ENCODE measurements around the gene RBM6.
A peak's percentile ranks its signal among the peaks of the same experiment; 100 is the strongest.

Gene RBM6

GRCh38 chr3:50100956-50101845 is 161.3 kb downstream of the RBM6 start:
- no peak for DNase-seq

GRCh38 chr3:50102558-50102957 is 162.6 kb downstream of the RBM6 start:
- no peak for DNase-seq

- DNase-seq, result no peak
Observed at GRCh38 chr3:50111757-50112156, 171.8 kb downstream of the RBM6 start.

- peak; percentile 31 for DNase-seq
Observed at GRCh38 chr3:50112462-50112861, 172.5 kb downstream of the RBM6 start.

GRCh38 chr3:50117120-50117519 is 177.2 kb downstream of the RBM6 start:
- no peak for DNase-seq

- DNase-seq, result no peak
Observed at GRCh38 chr3:50118237-50118636, 178.3 kb downstream of the RBM6 start.

GRCh38 chr3:50119786-50120185 is 179.8 kb downstream of the RBM6 start:
- no peak for DNase-seq

- DNase-seq, result no peak
Observed at GRCh38 chr3:50120364-50121071, 180.6 kb downstream of the RBM6 start.

- peak; percentile 46 for DNase-seq
Observed at GRCh38 chr3:50121072-50122032, 181.4 kb downstream of the RBM6 start.

- no peak for DNase-seq
Observed at GRCh38 chr3:50122071-50122470, 182.1 kb downstream of the RBM6 start.

GRCh38 chr3:50122661-50123391 is 182.9 kb downstream of the RBM6 start:
- no peak for DNase-seq

GRCh38 chr3:50123394-50124051 is 183.6 kb downstream of the RBM6 start:
- no peak for DNase-seq

GRCh38 chr3:50124052-50124799 is 184.3 kb downstream of the RBM6 start:
- no peak for DNase-seq

- DNase-seq, result no peak
Observed at GRCh38 chr3:50124800-50125178, 184.8 kb downstream of the RBM6 start.

- DNase-seq, result no peak
Observed at GRCh38 chr3:50125541-50126286, 185.8 kb downstream of the RBM6 start.

GRCh38 chr3:50126287-50127211 is 186.6 kb downstream of the RBM6 start:
- DNase-seq, result no peak

Measured in NCI-H2029 (cell line).